Gastroesophageal sphincter (tissue), 4 donors: ENCODE measurements around the gene TBCD. TPM values are rescaled to one million over a fixed set of nuclear protein-coding genes. Genes with fewer than 3 reads are reported as not detected.

Experiments used
- ATAC-seq: fragments of 150-250 bp; one replicate; pipeline ENCODE4 v1.9.1; 2016; ENCODE audit warnings: mild to moderate bottlenecking, moderate library complexity
- H3K27ac ChIP-seq, 4 donors: fragments of 200-600 bp; sonication (generic) in 3 of 4; 1 replicate in 3 of 4; 2 replicates in 1 of 4; pipeline ENCODE4 v1.5.1; 2016 to 2019
- H3K27me3 ChIP-seq: fragments of 200-600 bp; sonication (generic); one replicate; pipeline ENCODE4 v1.5.1; 2019
- H3K36me3 ChIP-seq, 2 donors: fragments of 200-600 bp; sonication (generic); one replicate each; pipeline ENCODE4 v1.5.1; 2019; ENCODE audit warnings: control low read depth in 1 of 2
- H3K4me1 ChIP-seq, 3 donors: fragments of 200-600 bp; sonication (generic); 1 replicate in 2 of 3; 2 replicates in 1 of 3; pipeline ENCODE4 v1.5.1; 2016 to 2019; ENCODE audit warnings: control low read depth in 2 of 3
- H3K4me3 ChIP-seq, 2 donors: fragments of 200-600 bp; sonication (generic); one replicate each; pipeline ENCODE4 v1.5.1; 2019; ENCODE audit warnings: mild to moderate bottlenecking in 1 of 2, moderate library complexity in 1 of 2
- H3K9me3 ChIP-seq, 3 donors: fragments of 200-600 bp; sonication (generic); one replicate each; pipeline ENCODE4 v1.5.1; 2017 to 2019; ENCODE audit warnings: control low read depth in 2 of 3
- CTCF ChIP-seq, 4 experiments: fragments of 200-600 bp in 2 of 4; fragments of 450-650 bp in 2 of 4; sonication (generic) in 1 of 4; IDR thresholded peaks; one replicate each; pipeline ENCODE4 v1.5.1; 2017 to 2019; ENCODE audit warnings: antibody characterized with exemption in 4 of 4, mild to moderate bottlenecking in 2 of 4, moderate library complexity in 2 of 4
- EP300 ChIP-seq: sonication (generic); formaldehyde crosslinking; IDR thresholded peaks from one replicate; pipeline ENCODE4 v1.6.1; 2017; ENCODE audit warnings: antibody characterized with exemption, mild to moderate bottlenecking
- POLR2A ChIP-seq, 2 donors: fragments of 450-650 bp; IDR thresholded peaks; one replicate each; pipeline ENCODE4 v1.6.1; 2017; ENCODE audit warnings: antibody characterized with exemption in 2 of 2, mild to moderate bottlenecking in 2 of 2, moderate library complexity in 1 of 2
- POLR2AphosphoS5 ChIP-seq: sonication (generic); formaldehyde crosslinking; IDR thresholded peaks from one replicate; pipeline ENCODE4 v1.6.1; 2017; ENCODE audit warnings: antibody characterized with exemption
- WGBS, 2 donors: methylation state at CpG; one replicate each; pipeline ENCODE4 v1.1.5; 2018; ENCODE audit warnings: low coverage in 1 of 2; 5-methylcytosine and 5-hydroxymethylcytosine counted together
- total RNA-seq, 4 donors: library from RNA; depleted of rRNA; stranded (reverse); fragments of >200 nt; gene quantifications; one replicate each; pipeline ENCODE4 v1.1.0, GENCODE V29; 2016

The TBCD gene
- total RNA-seq, 4 donors from 2014 or later = 32.0 to 57.8 (median 47.0) TPM

DNA sequence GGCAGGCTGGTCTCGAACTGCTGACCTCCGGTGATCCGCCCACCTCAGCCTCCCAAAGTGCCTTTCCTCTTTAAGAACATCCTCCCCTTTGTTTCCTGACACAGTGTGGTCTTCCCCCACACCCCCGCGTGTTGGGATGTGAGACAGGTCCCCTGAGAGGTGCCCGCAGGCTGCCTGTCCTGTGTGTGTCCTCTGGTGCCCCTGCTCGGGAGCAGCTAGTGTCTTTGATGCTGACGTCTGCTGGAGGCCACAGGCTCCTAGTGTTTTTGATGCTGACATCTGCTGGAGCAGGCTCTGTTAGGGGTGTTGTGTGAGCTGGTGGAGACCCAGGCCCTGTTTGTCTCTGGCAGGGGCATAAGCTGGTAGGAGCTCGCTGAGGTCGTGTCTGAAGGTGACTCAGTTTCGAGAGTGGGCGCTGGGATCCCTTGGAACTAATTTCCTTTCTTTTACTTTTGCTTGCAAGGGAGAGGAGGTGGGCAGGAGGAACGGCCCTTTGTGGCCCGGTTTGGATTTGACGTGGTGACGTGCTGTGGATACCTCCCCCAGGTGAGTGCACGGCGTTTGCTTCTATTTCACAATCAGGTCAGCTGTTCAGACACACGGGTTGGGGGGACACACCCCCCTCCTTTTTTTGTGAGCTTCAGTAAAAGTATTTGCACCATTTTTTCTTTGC is 29.4 kb upstream of the TBCD start:
- no peak for ATAC-seq
- Histone ChIP-seq H3K27ac (no peak overlapping the region), H3K9me3 (no peaks in the 10 kb centered on the region), H3K27me3 (no peaks in the 10 kb centered on the region), H3K4me3 (no peak overlapping the region), H3K36me3 (peaks cover 0 to 90% of the 10 kb centered on the region in 2 donors), H3K4me1 (peaks cover 0 to 10% (median 5%) of the 10 kb centered on the region in 3 donors)
- TF ChIP-seq EP300 = no peak
- no peak for TF ChIP-seq CTCF (IDR thresholded peaks at IDR 0.05)
- TF ChIP-seq POLR2A (IDR thresholded peaks at IDR 0.05) = no peak
- TF ChIP-seq POLR2AphosphoS5 = no peak
- WGBS, 2 donors = 85 to 89% methylated on average over 10 of the region's 19 CpGs

DNA sequence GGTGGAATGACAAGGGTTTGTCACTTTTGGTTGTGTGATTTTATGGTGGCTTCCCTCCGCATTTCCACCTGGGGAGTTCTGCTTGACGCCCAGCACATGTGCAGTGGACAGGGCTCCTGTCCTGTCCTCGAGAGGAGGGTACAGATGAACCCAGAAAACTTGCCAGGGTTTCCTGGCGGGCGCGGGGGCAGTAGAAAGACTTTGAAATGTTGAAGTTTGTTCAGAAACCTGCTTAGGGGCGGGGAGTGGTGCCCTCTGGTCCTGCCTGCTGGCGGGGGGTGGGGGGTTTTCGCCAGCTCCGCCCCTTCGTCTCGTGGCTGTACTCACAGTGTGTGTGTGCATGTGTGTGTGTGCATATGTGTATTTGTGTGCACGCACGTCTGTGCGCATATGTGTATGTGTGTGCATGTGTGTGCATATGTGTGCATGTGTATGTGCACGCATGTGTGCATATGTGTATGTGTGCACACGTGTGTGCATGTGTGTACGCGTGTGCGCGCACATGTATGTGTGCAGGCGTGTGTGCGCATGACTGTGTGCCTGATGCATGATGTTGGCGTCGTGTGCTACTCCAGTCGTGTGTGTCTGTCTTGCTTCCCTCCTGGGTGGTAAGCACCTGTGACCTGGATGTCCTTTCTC is 28.6 kb upstream of the TBCD start:
- Histone ChIP-seq H3K36me3 (peaks cover 0 to 98% of the 10 kb centered on the region in 2 donors), H3K27me3 (no peaks in the 10 kb centered on the region), H3K4me1 (peaks cover 0 to 2% (median 0%) of the 10 kb centered on the region in 3 donors), H3K9me3 (no peaks in the 10 kb centered on the region), H3K4me3 (no peak overlapping the region), H3K27ac (no peak overlapping the region)
- TF ChIP-seq CTCF (IDR thresholded peaks at IDR 0.05) = no peak
- no peak for TF ChIP-seq POLR2AphosphoS5
- TF ChIP-seq POLR2A (IDR thresholded peaks at IDR 0.05) = no peak
- TF ChIP-seq EP300 = no peak
- ATAC-seq = no peak
- WGBS, 2 donors = 79 to 93% methylated on average over 11 to 15 of the region's 26 CpGs

- H3K27ac ChIP-seq = no peak overlapping the region
- peaks cover 0 to 94% of the 10 kb centered on the region in 2 donors for H3K36me3 ChIP-seq
- WGBS, 2 donors = 95% methylated on average over 4 of the region's 10 CpGs; no CpG with 5 or more reads in 1 of the 2 donors
- no peaks in the 10 kb centered on the region for H3K4me1 ChIP-seq
- ATAC-seq = no peak
- H3K9me3 ChIP-seq = no peaks in the 10 kb centered on the region
- H3K4me3 ChIP-seq = no peak overlapping the region
- TF ChIP-seq CTCF (IDR thresholded peaks at IDR 0.05) = no peak
- TF ChIP-seq EP300 = no peak
- TF ChIP-seq POLR2A (IDR thresholded peaks at IDR 0.05) = no peak
- TF ChIP-seq POLR2AphosphoS5 = no peak
- H3K27me3 ChIP-seq = no peaks in the 10 kb centered on the region
These were observed 25.4 kb upstream of the TBCD start for GRCh38 chr17:82726427-82726826.

- Histone ChIP-seq H3K4me1 (peaks cover 0 to 5% (median 3%) of the 10 kb centered on the region in 3 donors), H3K36me3 (peaks cover 0 to 64% of the 10 kb centered on the region in 2 donors), H3K4me3 (no peak overlapping the region), H3K27me3 (no peaks in the 10 kb centered on the region), H3K9me3 (no peaks in the 10 kb centered on the region), H3K27ac (no peak overlapping the region)
- WGBS, 2 donors = 82 to 85% methylated on average over 7 to 25 of the region's 48 CpGs
- TF ChIP-seq EP300 (no peak), POLR2A (IDR thresholded peaks at IDR 0.05) (no peak), CTCF (IDR thresholded peaks at IDR 0.05) (no peak), POLR2AphosphoS5 (no peak)
- no peak for ATAC-seq
These were observed 22.2 kb upstream of the TBCD start for GRCh38 chr17:82729479-82730260.
